Stimulated activated CD8-positive, alpha-beta memory T cell treated with anti-CD3 and anti-CD28 coated beads, Interleukin-4, amount 100 ng/mL, for 4 hours (primary cell): ENCODE results near the gene XRCC4.

ENCODE experiments used
- DNase-seq, 2 donors: peaks; one replicate each; pipeline ENCODE4 v3.0.0-alpha.2; 2020; ENCODE audit warnings: low read depth in 2 of 2, low spot score in 1 of 2

Gene XRCC4

DNA sequence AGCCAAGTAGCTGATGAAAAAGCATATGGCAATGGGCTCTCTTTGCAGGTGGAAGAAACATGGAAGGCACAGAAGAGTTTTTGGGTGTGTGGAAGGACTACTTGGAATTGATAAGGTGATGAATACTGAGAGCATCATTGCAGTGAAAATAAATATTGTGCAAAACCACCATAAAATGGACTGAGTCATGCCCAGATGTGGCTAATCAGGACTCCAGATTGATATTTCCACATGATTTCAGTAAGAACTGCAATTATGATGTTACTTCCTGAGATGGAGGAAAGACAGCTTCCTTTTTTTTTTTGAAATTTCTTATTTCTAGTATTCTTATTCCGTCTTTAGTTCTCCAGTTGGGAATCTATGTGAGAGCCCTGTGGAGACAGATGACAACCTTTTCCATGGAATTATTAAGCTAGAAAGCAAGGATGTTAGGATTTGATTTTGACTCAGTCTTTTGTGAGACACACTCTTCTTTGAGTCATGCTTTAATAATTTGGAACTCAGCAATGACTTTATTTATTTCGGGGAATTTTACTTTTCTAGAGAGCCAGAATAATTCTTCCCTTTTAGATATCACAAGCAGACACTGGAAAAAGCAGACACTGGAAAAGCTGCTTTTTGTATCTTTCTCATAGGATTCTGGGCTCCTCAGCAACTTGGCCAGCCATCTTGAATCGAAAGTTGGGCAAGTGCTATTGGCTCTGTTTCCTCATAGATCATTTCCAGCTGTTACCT, 300.0 kb downstream of the XRCC4 start:
- DNase-seq: no peak

GRCh38 chr5:83378624-83379289, 301.4 kb downstream of the XRCC4 start:
- no peak for DNase-seq

GRCh38 chr5:83385812-83386211, 308.5 kb downstream of the XRCC4 start:
- DNase-seq: no peak

DNA sequence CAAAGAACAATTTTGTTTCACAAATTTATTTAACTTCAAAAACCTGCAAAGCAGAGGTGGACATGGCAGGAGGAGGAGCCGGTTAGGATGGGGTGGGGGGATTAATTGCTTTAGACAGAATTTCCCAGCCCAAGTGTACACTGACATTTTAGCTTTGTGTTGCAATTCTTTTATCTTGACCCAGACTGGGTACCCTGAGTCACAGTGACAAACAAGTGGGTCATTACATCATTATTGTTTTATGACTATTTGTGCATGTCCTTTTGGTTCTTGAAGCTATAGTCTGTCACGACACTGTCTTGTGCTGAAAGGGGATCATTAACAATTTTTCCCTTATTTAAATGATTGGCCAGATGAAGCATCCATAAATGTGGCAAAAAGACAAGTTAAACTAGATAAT, 309.7 kb downstream of the XRCC4 start:
- no peak for DNase-seq

DNA sequence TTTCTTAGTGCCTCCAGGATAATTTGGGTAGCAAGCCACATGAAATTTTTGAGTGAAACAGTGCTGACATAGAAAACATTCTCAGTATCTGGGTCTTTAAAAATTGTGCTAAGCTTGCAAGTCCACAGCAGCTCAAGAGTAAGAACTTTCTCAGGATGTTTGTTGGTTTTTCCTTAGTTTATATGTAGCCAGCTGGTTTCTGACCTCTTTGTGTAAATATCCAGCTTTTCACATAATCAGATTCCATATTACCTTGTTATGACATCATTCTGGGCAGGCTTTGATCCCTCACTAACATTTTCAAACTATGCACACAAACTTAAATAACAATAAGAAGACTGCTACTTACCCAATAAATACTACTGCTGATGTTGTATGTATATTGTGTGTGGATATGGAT, 311.3 kb downstream of the XRCC4 start:
- no peak for DNase-seq

GRCh38 chr5:83392766-83393503, 315.6 kb downstream of the XRCC4 start:
- no peak for DNase-seq

GRCh38 chr5:83393504-83393866, 316.1 kb downstream of the XRCC4 start:
- DNase-seq: no peak

GRCh38 chr5:83394190-83394589, 316.8 kb downstream of the XRCC4 start:
- no peak for DNase-seq

DNA sequence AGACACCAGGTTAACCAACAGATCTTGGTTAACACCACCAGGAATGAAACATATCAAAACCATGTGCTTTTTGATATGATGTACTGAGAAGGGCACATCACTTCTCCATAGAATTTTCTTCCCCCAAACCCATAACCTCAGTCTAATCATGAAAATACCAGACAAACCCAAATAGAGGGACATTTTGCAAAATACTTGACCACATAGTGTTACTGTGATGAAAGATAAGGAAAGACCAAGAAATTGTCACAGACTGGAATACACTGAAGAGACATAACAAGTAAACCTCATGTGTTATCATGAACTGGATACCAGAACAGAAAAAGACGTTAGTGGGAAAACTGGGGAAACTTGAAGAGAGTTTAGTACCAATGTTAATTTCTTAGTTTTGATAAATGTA, 319.3 kb downstream of the XRCC4 start:
- DNase-seq: no peak

DNA sequence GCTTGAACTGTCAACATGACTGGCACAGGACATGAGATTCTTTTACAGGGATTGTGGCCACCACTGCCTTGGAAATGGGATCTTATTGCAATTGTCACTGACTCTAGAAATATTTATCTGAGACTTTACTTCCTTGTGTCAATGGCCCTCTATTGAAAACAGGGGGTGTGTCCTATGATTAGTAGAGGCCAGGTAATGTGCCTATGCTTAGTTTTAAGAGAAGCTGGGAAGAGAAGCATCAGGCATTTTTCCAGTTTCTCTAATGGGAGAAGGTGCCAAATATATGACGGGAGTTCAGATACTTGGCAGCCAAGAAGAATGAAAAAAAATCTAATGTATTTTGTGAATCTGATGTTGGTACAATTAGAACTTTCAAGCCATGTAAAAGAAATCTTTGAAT, 320.3 kb downstream of the XRCC4 start:
- DNase-seq: no peak

DNA sequence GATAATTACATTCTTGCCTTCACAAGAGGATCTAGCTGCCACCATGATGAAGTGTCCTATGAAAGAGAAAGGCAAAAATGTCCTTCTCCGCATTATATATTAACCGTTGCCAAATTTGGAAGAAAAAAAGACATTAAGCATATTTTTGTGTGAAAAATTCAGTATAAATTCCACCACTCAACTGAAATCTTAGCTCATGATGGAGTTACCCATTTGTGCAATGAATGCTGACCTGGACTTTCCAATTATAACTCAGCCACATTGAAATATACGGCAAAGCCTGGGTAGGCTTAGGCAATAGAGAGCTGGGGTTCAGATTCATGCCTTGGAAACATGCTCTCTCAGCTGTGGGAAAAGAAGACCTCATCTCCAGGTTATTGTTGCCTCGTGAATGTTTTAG, 322.9 kb downstream of the XRCC4 start:
- DNase-seq: no peak

DNA sequence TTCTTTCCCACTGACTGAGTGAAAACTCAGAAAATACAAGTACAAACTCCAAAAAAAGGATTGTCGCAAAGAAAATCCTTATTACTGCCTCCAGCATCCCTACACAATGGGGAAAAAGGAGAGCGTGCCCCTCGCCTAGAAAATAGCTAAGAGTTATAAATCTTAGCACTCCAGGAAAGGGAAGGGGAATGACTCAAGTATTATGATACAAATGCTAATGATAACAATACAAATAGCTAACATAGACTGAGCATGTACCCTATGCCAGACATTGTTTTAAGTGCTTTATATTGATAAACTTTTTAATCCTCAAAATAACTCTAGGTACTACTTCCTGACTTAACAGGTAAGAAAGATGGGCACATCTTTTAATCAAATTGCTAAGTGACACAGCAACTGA, 323.4 kb downstream of the XRCC4 start:
- DNase-seq: no peak

DNA sequence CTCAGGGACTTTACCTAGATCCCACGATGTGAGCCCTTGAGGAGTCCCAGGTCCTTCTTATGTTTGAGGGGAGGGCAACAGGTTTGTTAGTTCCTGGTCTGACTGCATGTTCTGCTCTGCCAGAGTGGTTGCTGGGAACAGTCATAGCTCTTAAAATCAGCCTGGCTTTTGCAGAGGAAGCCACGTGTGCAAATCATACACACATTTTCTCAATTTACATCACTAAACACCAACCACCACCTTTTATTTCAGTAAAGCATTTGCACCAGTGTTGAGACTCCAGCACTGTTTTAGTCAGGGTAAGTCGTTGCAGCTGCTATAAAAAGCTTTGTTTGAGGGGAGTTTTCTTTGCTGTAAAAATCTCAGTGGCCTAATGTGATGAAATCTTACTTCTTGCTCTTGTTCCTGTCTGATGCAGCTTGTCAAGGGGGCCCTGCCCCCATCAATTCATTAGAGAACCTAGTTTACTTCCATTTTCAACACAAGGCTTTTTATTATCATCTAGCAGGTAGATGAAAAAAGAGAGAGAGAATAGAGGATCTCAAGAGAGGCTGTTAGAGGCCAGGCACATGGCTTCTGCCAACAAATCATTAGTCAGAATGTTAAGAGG, 323.9 kb downstream of the XRCC4 start:
- no peak for DNase-seq

DNA sequence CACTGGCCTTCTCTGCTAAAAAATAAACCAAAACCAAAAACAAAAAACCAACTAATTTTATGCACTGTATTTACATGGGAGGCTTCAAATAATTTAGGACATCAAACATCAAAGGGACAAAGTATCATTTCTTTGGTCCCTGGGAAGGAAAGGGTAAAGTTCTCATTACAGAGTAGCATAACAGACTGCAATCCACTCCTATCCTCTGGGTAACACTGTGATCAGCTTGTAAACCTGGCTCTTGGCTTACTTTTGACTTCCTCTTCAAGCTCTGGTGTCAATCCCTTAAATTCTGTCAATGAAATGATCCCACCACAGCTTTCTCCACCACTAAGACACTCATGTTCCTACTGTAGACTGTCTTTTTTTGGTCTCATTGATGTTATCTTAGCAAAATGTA, 324.4 kb downstream of the XRCC4 start:
- DNase-seq: no peak
